ENCODE measurements around the gene FHL2.
A peak's percentile ranks its signal among the peaks of the same experiment; 100 is the strongest.

Gene FHL2

GRCh38 chr2:105377871-105378270, 21.0 kb downstream of the FHL2 start:
- no peak overlapping the region for H3K27ac ChIP-seq
- H3K4me1 ChIP-seq, result peaks cover 0 to 78% (median 27%) of the 10 kb centered on the region in 4 donors
- intact Hi-C loops (cut with DNase I; ENCODE audit: low total_unique reads), result no loop called here
- DNase-seq, result no peak
- H3K27me3 ChIP-seq, result no peaks in the 10 kb centered on the region
- no peak for TF ChIP-seq CTCF (IDR thresholded peaks at IDR 0.05)
- no peak overlapping the region for H3K4me3 ChIP-seq
- peaks cover 0 to 25% (median 24%) of the 10 kb centered on the region in 3 donors for H3K36me3 ChIP-seq
- H3K9me3 ChIP-seq, result no peaks in the 10 kb centered on the region

- TF ChIP-seq CTCF (IDR thresholded peaks at IDR 0.05), result no peak
- H3K27ac ChIP-seq, result no peak overlapping the region
- no peaks in the 10 kb centered on the region for H3K27me3 ChIP-seq
- intact Hi-C loops (cut with DNase I; ENCODE audit: low total_unique reads), result no loop called here
- H3K9me3 ChIP-seq, result no peaks in the 10 kb centered on the region
- H3K4me3 ChIP-seq, result no peak overlapping the region
- peaks cover 0 to 30% (median 23%) of the 10 kb centered on the region in 3 donors for H3K36me3 ChIP-seq
- no peak for DNase-seq
- peaks cover 0 to 80% (median 29%) of the 10 kb centered on the region in 4 donors for H3K4me1 ChIP-seq
Observed at GRCh38 chr2:105376789-105377240, 22.0 kb downstream of the FHL2 start.

GRCh38 chr2:105376010-105376409, 22.8 kb downstream of the FHL2 start:
- peaks cover 2 to 36% (median 23%) of the 10 kb centered on the region in 3 donors for H3K36me3 ChIP-seq
- H3K4me1 ChIP-seq, result peaks cover 0 to 74% (median 27%) of the 10 kb centered on the region in 4 donors
- no peak overlapping the region for H3K4me3 ChIP-seq
- no peaks in the 10 kb centered on the region for H3K27me3 ChIP-seq
- intact Hi-C loops (cut with DNase I; ENCODE audit: low total_unique reads), result no loop called here
- no peaks in the 10 kb centered on the region for H3K9me3 ChIP-seq
- DNase-seq, result no peak
- no peak overlapping the region for H3K27ac ChIP-seq
- TF ChIP-seq CTCF (IDR thresholded peaks at IDR 0.05), result no peak

GRCh38 chr2:105375001-105375561, 23.8 kb downstream of the FHL2 start:
- intact Hi-C loops (cut with DNase I; ENCODE audit: low total_unique reads), result no loop called here
- no peak for DNase-seq
- Histone ChIP-seq H3K4me1 (peaks cover 0 to 71% (median 21%) of the 10 kb centered on the region in 4 donors), H3K36me3 (peaks cover 4 to 42% (median 23%) of the 10 kb centered on the region in 3 donors), H3K27ac (peak overlapping the region in 1 of 2 donors; percentile 59), H3K9me3 (no peaks in the 10 kb centered on the region), H3K27me3 (no peaks in the 10 kb centered on the region), H3K4me3 (no peak overlapping the region)
- no peak for TF ChIP-seq CTCF (IDR thresholded peaks at IDR 0.05)

GRCh38 chr2:105373895-105374401, 24.9 kb downstream of the FHL2 start:
- Histone ChIP-seq H3K4me1 (peaks cover 0 to 66% (median 22%) of the 10 kb centered on the region in 4 donors), H3K4me3 (no peak overlapping the region), H3K27ac (peak overlapping the region in 1 of 2 donors; percentile 59), H3K9me3 (no peaks in the 10 kb centered on the region), H3K27me3 (no peaks in the 10 kb centered on the region), H3K36me3 (peaks cover 8 to 44% (median 25%) of the 10 kb centered on the region in 3 donors)
- no peak for TF ChIP-seq CTCF (IDR thresholded peaks at IDR 0.05)
- DNase-seq, result no peak
- intact Hi-C loops (cut with DNase I; ENCODE audit: low total_unique reads), result no loop called here
